HG02759 (cell line): ENCODE results near the gene IL1RL2.

Experiments
- ATAC-seq: cut with Tn5 transposase; IDR thresholded peaks from one replicate; pipeline ENCODE4 v1.9.1; 2021; ENCODE audit warnings: mild to moderate bottlenecking, moderate library complexity; ENCODE audit not compliant: unreplicated experiment

Gene IL1RL2

GRCh38 chr2:102262216-102263129 is 75.7 kb downstream of the IL1RL2 start:
- no peak for ATAC-seq

GRCh38 chr2:102264952-102265351 is 78.1 kb downstream of the IL1RL2 start:
- no peak for ATAC-seq

- no peak for ATAC-seq
Measured at GRCh38 chr2:102266204-102266603, 79.4 kb downstream of the IL1RL2 start.

GRCh38 chr2:102267774-102268173 is 81.0 kb downstream of the IL1RL2 start:
- ATAC-seq = no peak

- no peak for ATAC-seq
Measured at GRCh38 chr2:102268510-102269199, 81.8 kb downstream of the IL1RL2 start.

GRCh38 chr2:102269200-102269524 is 82.3 kb downstream of the IL1RL2 start:
- no peak for ATAC-seq

GRCh38 chr2:102271844-102272243 is 85.0 kb downstream of the IL1RL2 start:
- no peak for ATAC-seq

- ATAC-seq = no peak
Measured at GRCh38 chr2:102273619-102274211, 86.9 kb downstream of the IL1RL2 start.

GRCh38 chr2:102276549-102277201 is 89.9 kb downstream of the IL1RL2 start:
- ATAC-seq = no peak

GRCh38 chr2:102277202-102277700 is 90.4 kb downstream of the IL1RL2 start:
- ATAC-seq = no peak

GRCh38 chr2:102278720-102279390 is 92.0 kb downstream of the IL1RL2 start:
- ATAC-seq = no peak

GRCh38 chr2:102279391-102279735 is 92.5 kb downstream of the IL1RL2 start:
- no peak for ATAC-seq

GRCh38 chr2:102282678-102283091 is 95.9 kb downstream of the IL1RL2 start:
- no peak for ATAC-seq

- no peak for ATAC-seq
Measured at GRCh38 chr2:102283996-102284395, 97.2 kb downstream of the IL1RL2 start.

- no peak for ATAC-seq
Measured at GRCh38 chr2:102284611-102285010, 97.8 kb downstream of the IL1RL2 start.

GRCh38 chr2:102285368-102285767 is 98.5 kb downstream of the IL1RL2 start:
- ATAC-seq = no peak

GRCh38 chr2:102286041-102286440 is 99.2 kb downstream of the IL1RL2 start:
- ATAC-seq = no peak

GRCh38 chr2:102289129-102289528 is 102.3 kb downstream of the IL1RL2 start:
- no peak for ATAC-seq
